ENCODE measurements around the gene MARCKS. TPM values are rescaled to one million over a fixed set of nuclear protein-coding genes. Genes with fewer than 3 reads are reported as not detected.
"Not testable (repeated sequence)": the region's sequence is repeated elsewhere in the genome, so short reads cannot be mapped to it uniquely, and the experiment has no call there.

Gene MARCKS
- total RNA-seq, 1 donor from 2014 or later: 174 TPM

DNA sequence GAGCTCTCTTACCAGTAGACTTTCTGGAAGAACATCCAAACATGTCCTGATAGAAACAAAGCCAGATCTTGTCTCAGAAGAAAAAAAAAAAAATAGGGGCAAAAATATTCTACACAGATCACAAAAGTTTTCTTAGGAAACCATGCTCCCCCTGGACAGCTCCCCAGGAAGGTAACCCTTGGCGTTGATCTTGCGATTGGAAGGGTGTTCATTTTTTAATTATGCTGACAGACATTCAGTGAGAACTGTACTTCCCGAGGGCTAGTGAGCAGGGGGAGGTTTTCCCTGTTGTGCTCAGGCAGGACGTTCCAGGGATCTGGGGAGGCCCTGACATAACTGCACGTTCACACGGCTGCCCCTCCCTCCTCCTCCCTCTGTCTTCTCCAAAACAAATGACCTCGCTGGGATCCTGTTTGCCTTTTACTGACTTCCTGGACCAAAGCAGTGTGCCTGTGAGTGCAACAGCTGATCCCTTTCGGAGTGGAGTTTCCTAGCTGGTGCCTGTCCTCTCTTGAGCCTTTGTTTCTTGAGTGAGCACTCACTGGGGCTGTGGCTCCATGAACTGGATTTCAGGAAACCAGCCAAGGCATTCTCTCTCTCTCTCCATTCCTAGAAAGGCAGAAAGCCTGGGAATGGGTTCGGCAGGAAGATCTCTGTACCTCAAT is 46.7 kb downstream of the MARCKS start:
- no peak for TF ChIP-seq CTCF (IDR thresholded peaks at IDR 0.05; ENCODE audit: unreplicated experiment)
- H3K27ac Mint-ChIP-seq: peak overlapping the region; percentile 82
- DNase-seq (ENCODE audit: low spot score in 2 of 2, unreplicated experiment in 2 of 2): peak in 1 of 2 experiments; percentile 52
- no peaks in the 10 kb centered on the region for H3K36me3 Mint-ChIP-seq
- peak overlapping the region; percentile 20 for H3K4me3 Mint-ChIP-seq
- peaks cover 44% of the 10 kb centered on the region for H3K4me1 Mint-ChIP-seq
- H3K9me3 Mint-ChIP-seq: no peaks in the 10 kb centered on the region
- no peaks in the 10 kb centered on the region for H3K27me3 Mint-ChIP-seq (ENCODE audit: low read depth)

DNA sequence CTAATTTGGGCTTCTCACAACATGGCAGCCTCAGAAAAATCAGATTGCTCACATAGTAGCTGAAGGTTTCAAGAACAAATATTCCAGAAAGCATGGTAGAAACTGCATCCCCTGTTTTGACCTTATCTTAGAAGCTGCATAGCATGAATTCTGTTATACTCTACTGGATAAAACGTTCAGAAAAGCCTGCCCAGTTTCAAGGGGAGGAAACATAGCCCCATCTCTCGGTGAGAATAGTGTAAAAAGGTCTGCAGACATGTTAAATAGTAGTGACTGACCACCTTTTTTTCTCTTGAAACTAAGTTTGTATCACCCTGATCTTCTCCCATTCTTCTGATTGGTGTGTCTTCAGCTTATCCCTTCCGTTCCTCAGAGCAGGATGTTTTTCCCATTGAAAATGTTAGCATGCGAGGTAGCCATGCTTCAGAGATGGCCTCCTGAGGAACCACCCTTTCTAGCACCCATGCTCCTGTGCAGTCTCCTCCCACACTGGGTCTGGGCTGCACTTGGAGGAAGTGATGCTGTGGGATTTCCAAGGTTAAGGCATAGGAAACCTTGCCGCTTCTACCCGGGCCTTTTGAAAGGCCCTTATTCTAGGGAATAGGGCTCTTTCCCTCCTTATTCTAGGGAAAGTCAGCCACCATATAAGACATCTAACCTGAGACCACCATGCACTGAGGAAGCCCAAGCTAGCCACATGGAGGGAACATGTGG is 50.1 kb downstream of the MARCKS start:
- Mint-ChIP-seq H3K27me3 (ENCODE audit: low read depth) (no peaks in the 10 kb centered on the region), H3K36me3 (no peaks in the 10 kb centered on the region)
- TF ChIP-seq CTCF (IDR thresholded peaks at IDR 0.05; ENCODE audit: unreplicated experiment): no peak

DNA sequence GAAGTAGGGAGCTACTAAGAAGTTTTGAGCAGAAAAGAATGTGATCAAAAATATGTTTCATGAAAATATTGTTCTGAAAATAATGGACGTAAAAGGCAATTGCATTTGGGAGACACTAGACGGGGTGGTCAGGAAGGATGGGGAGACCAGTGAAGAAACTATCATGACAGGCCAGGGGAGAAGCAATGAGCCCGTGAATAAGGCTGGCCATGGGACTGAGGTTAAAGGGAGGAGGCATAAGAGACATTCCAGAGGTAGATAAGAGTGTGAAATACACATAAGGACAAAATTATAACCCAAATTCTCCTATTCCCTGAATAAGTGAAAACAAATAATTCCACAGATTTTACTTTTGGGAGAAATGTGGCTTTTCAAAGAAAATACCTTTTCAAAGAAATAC is 51.7 kb downstream of the MARCKS start:
- no peak for TF ChIP-seq CTCF (IDR thresholded peaks at IDR 0.05; ENCODE audit: unreplicated experiment)
- Mint-ChIP-seq H3K36me3 (peaks cover 2% of the 10 kb centered on the region), H3K27me3 (ENCODE audit: low read depth) (no peaks in the 10 kb centered on the region), H3K9me3 (peaks cover 4% of the 10 kb centered on the region), H3K27ac (no peak overlapping the region), H3K4me3 (no peak overlapping the region), H3K4me1 (peaks cover 21% of the 10 kb centered on the region)
- DNase-seq (ENCODE audit: low spot score in 2 of 2, unreplicated experiment in 2 of 2): no peak

More for the DNA sequence above, 50.1 kb downstream of the MARCKS start:
- H3K4me3 Mint-ChIP-seq: no peak overlapping the region
- H3K9me3 Mint-ChIP-seq: no peaks in the 10 kb centered on the region
- DNase-seq (ENCODE audit: low spot score in 2 of 2, unreplicated experiment in 2 of 2): no peak
- no peak overlapping the region for H3K27ac Mint-ChIP-seq
- peaks cover 30% of the 10 kb centered on the region for H3K4me1 Mint-ChIP-seq

DNA sequence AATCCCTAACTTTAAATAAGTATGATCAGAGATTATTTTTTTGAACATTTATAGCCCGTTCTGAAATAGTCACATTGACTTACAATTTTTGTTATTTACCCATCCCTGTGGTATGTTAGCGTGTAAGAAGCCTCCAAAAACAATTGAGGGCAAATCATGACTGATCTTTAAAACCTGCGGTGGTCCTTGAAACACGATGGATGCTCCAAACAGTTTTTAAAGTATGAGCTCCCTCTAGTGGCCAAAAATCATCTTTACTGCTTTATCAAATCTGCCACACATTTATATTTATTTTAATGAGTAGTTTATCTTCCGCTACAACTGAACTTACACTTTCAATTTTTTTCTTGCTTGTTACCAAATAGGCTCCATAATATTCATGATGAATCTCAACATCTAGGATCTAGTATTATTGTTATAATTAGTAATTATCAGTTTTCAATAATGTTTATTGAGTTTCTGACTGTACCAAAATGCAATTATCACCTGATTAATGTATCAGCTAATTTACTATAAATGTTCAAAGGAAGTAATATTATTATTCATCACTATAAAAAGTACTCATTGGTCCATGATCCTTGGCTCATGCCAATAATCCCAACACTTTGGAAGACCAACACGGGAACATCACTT is 52.2 kb downstream of the MARCKS start:
- H3K36me3 Mint-ChIP-seq: peaks cover 4% of the 10 kb centered on the region
- peak; percentile 96 for TF ChIP-seq CTCF (IDR thresholded peaks at IDR 0.05; ENCODE audit: unreplicated experiment)
- no peak overlapping the region for H3K27ac Mint-ChIP-seq
- no peaks in the 10 kb centered on the region for H3K27me3 Mint-ChIP-seq (ENCODE audit: low read depth)
- H3K4me1 Mint-ChIP-seq: peaks cover 16% of the 10 kb centered on the region
- no peak overlapping the region for H3K4me3 Mint-ChIP-seq
- DNase-seq (ENCODE audit: low spot score in 2 of 2, unreplicated experiment in 2 of 2): no peak
- H3K9me3 Mint-ChIP-seq: peaks cover 10% of the 10 kb centered on the region

DNA sequence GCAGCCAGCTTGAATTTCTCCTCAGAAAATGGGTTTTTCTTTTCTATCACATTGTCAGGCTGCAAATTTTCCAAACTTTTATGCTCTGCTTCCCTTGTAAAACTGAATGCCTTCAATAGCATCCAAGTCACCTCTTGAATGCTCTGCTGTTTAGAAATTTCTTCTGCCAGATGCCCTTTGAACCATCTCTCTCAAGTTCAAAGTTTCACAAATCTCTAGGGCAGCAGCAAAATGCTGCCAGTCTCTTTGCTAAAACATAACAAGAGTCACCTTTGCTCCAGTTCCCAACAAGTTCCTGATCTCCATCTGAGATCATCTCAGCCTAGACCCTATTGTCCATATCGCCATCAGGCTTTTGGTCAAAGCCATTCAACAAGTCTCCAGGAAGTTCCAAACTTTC is 53.1 kb downstream of the MARCKS start:
- not testable (repeated sequence) for H3K27me3 Mint-ChIP-seq (ENCODE audit: low read depth); H3K36me3 Mint-ChIP-seq; H3K27ac Mint-ChIP-seq; H3K4me3 Mint-ChIP-seq; H3K4me1 Mint-ChIP-seq; DNase-seq (ENCODE audit: low spot score in 2 of 2, unreplicated experiment in 2 of 2)
- H3K9me3 Mint-ChIP-seq: peaks cover 18% of the 10 kb centered on the region

Other genes with a start within 250 kb of the MARCKS start
- gene HDAC2, start 113.8 kb downstream of the MARCKS start, total RNA-seq: 263 to 276 TPM (median 273 TPM) in 3 replicates